ENCODE results near the gene DUSP10. TPM values are rescaled to one million over a fixed set of nuclear protein-coding genes. Genes with fewer than 3 reads are reported as not detected.

The DUSP10 gene
- total and polyA plus RNA-seq, 2 of the 13 experiments (the other 11 are each of a cell fraction or from before 2014, with no cell fraction given): 2.1 to 4.4 TPM

DNA sequence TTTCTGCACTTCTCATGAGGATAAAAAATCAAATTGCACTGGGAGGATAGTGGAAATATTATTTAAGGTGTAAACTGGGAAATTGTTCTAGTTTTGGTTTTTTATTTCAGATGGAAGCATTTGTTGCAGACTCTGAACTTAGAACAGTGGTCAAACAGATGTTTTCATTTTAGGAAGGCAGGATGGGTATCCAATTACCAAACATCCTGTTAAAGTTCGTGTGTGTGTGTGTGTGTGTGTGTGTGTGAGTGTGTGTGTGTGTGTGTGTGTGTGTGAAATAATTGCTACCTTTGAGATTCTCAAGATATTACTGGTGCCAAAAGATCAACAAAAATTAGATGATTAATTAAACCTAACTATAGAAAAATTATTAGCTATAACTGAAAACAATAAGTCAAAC, 24.3 kb upstream of the DUSP10 start:
- ATAC-seq (no peak), FAIRE-seq (no peak), DNase-seq (ENCODE audit: low spot score) (no peak)
- Histone ChIP-seq H3K4me3 (replicated peaks in 1 of 3; ENCODE audit: insufficient read depth in 1 of 3, low read depth in 2 of 3, low read length in 3 of 3) (no peak overlapping the region), H3K27ac (ENCODE audit: extremely low read length, insufficient read depth, low read length) (no peak overlapping the region), H4K20me1 (ENCODE audit: insufficient read depth, low read length) (no peaks in the 10 kb centered on the region), H2AFZ (ENCODE audit: low read length) (no peak overlapping the region), H3K4me2 (ENCODE audit: low read depth, low read length) (no peak overlapping the region), H3K9ac (ENCODE audit: insufficient read depth, low read depth, low read length) (no peak overlapping the region), H3K36me3 (replicated peaks in 1 of 2; ENCODE audit: control insufficient read depth in 1 of 2, insufficient read depth in 2 of 2, low read length in 2 of 2) (no peaks in the 10 kb centered on the region), H3K9me3 (ENCODE audit: low read length) (no peaks in the 10 kb centered on the region), H3K4me1 (ENCODE audit: insufficient read depth, low read length) (0 out of 2 replicates have a peak, but pooled peaks cover 8% of the 10 kb centered on the region), H3K79me2 (ENCODE audit: insufficient read depth, low read length) (no peaks in the 10 kb centered on the region), H3K27me3 (ENCODE audit: control insufficient read depth in 1 of 2, insufficient read depth in 2 of 2, low read length in 2 of 2) (no peaks in the 10 kb centered on the region; a peak in 1 of 5 replicates)
- TF ChIP-seq SAP130 (CRISPR knock-in tag; IDR thresholded peaks at IDR 0.05; ENCODE audit: low read depth) (no peak), ZBTB21 (CRISPR knock-in tag; IDR thresholded peaks at IDR 0.05) (no peak), KDM5B (CRISPR knock-in tag; IDR thresholded peaks at IDR 0.05; ENCODE audit: borderline replicate concordance) (no peak), ZFX (CRISPR knock-in tag; IDR thresholded peaks at IDR 0.05; ENCODE audit: low read depth) (no peak), NR2C2 (CRISPR knock-in tag; IDR thresholded peaks at IDR 0.05; ENCODE audit: borderline replicate concordance) (no peak), ZNF567 (CRISPR knock-in tag; IDR thresholded peaks at IDR 0.05; ENCODE audit: borderline replicate concordance) (no peak)
- TF ChIP-seq, protein P1, sequence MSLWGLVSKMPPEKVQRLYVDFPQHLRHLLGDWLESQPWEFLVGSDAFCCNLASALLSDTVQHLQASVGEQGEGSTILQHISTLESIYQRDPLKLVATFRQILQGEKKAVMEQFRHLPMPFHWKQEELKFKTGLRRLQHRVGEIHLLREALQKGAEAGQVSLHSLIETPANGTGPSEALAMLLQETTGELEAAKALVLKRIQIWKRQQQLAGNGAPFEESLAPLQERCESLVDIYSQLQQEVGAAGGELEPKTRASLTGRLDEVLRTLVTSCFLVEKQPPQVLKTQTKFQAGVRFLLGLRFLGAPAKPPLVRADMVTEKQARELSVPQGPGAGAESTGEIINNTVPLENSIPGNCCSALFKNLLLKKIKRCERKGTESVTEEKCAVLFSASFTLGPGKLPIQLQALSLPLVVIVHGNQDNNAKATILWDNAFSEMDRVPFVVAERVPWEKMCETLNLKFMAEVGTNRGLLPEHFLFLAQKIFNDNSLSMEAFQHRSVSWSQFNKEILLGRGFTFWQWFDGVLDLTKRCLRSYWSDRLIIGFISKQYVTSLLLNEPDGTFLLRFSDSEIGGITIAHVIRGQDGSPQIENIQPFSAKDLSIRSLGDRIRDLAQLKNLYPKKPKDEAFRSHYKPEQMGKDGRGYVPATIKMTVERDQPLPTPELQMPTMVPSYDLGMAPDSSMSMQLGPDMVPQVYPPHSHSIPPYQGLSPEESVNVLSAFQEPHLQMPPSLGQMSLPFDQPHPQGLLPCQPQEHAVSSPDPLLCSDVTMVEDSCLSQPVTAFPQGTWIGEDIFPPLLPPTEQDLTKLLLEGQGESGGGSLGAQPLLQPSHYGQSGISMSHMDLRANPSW (CRISPR knock-in tag; IDR thresholded peaks at IDR 0.05; ENCODE audit: borderline replicate concordance): no peak
- CTCF ChIA-PET (ENCODE audit: low intra/inter-chr PET ratio, low total read pairs): no interaction called here
- 0% methylated on average over 1 of the region's 1 CpG for WGBS (ENCODE audit: low lambda C conversion rate)
- in situ Hi-C loops (cut with HindIII; ENCODE audit: extremely low pct_ligation_motif_present, low pct_unique_long_range_greater_than_20kb): no loop called here
- POLR2A ChIA-PET: no interaction called here
- intact Hi-C loops (cut with micrococcal nuclease; ENCODE audit: unreplicated experiment): no loop called here
- BruUV-seq (replicated peaks): no TSS peak
